ENCODE results near the gene STK10. TPM values are rescaled to one million over a fixed set of nuclear protein-coding genes. Genes with fewer than 3 reads are reported as not detected.

Gene STK10
- total and polyA plus RNA-seq, 9 of the 15 experiments (the other 6 are each of a cell fraction or from before 2014, with no cell fraction given), result 0.30 to 6.7 (median 2.4) TPM

- TF ChIP-seq DLX4 (CRISPR knock-in tag; IDR thresholded peaks at IDR 0.05), result no peak
- TF ChIP-seq ZNF696 (CRISPR knock-in tag; conservative IDR thresholded peaks at IDR 0.05), result no peak
- peak; percentile 94 for TF ChIP-seq HDAC3 (IDR thresholded peaks at IDR 0.05; ENCODE audit: borderline replicate concordance, partially characterized antibody)
- peak; percentile 3 to 93; a peak in 2 of 4 replicates for TF ChIP-seq MAZ (CRISPR knock-in tag; conservative IDR thresholded peaks at IDR 0.05 in 1 of 2, IDR thresholded peaks at IDR 0.05 in 1 of 2)
- no peak for TF ChIP-seq NCOR1 (IDR thresholded peaks at IDR 0.05)
- no peak for TF ChIP-seq NCOA4 (IDR thresholded peaks at IDR 0.05; ENCODE audit: partially characterized antibody)
- TF ChIP-seq CXXC5 (CRISPR knock-in tag; IDR thresholded peaks at IDR 0.05), result peak; percentile 92
- TF ChIP-seq XRCC3 (IDR thresholded peaks at IDR 0.05), result no peak
- no peak for TF ChIP-seq TARDBP (IDR thresholded peaks at IDR 0.05)
- TF ChIP-seq ESRRB (CRISPR knock-in tag; IDR thresholded peaks at IDR 0.05; ENCODE audit: borderline replicate concordance), result no peak
- TF ChIP-seq DACH1 (IDR thresholded peaks at IDR 0.05; ENCODE audit: partially characterized antibody), result no peak
- TF ChIP-seq SRSF7 (optimal IDR thresholded peaks at IDR 0.05; ENCODE audit: low read depth, low read length), result no peak
- no peak for TF ChIP-seq RERE (CRISPR knock-in tag; IDR thresholded peaks at IDR 0.05; ENCODE audit: borderline replicate concordance)
- TF ChIP-seq HMG20B (CRISPR knock-in tag; IDR thresholded peaks at IDR 0.05), result no peak
- TF ChIP-seq RCOR1 (IDR thresholded peaks at IDR 0.05; ENCODE audit: borderline replicate concordance in 1 of 2, low read depth in 2 of 2, low read length in 2 of 2), result peak in 1 of 2 experiments; percentile 14; a peak in 2 of 4 replicates
- TF ChIP-seq ZNF224 (CRISPR knock-in tag; IDR thresholded peaks at IDR 0.05), result no peak
- TF ChIP-seq TBP (optimal IDR thresholded peaks at IDR 0.05; ENCODE audit: low read depth, low read length), result peak; percentile 47
- peak; percentile 88 for TF ChIP-seq ZNF175 (CRISPR knock-in tag; IDR thresholded peaks at IDR 0.05; ENCODE audit: low read depth)
- no peak for TF ChIP-seq NR0B1 (IDR thresholded peaks at IDR 0.05; ENCODE audit: partially characterized antibody)
- TF ChIP-seq RBM17 (IDR thresholded peaks at IDR 0.05; ENCODE audit: borderline replicate concordance, low read depth, low read length), result no peak
These were observed 181.5 kb downstream of the STK10 start, which contains the start of gene FBXW11 (continued) for GRCh38 chr5:172006321-172007174.
